Measurements from ENCODE around the gene SORCS3. TPM values are rescaled to one million over a fixed set of nuclear protein-coding genes. Genes with fewer than 3 reads are reported as not detected.

The SORCS3 gene
- total and polyA plus RNA-seq, 2 of the 13 experiments (the other 11 are each of a cell fraction or from before 2014, with no cell fraction given) = 0.07 TPM; not detected in 1

DNA sequence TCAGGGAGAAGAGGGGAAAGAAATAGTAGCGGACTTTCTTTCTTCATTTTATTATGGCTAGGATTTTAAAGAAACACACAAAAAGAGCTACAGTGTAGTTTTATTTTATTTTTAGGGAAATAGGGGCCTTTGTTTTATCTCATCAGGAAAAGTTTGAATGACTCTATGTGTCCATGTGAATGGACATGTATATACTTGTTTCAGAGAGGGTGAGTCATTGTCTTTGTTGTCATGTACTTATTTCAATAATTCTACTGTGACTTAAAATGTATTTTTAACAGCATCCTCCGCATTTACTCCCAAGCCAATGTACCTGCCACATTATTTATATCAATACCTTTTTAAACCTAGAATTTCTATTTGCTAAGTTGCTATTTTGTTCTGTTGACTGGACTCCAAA lies 569.5 kb downstream of the SORCS3 start:
- in situ Hi-C loops (cut with HindIII; ENCODE audit: extremely low pct_ligation_motif_present, low pct_unique_long_range_greater_than_20kb) (no loop called here), intact Hi-C loops (cut with micrococcal nuclease; ENCODE audit: unreplicated experiment) (no loop called here)
- no peaks in the 10 kb centered on the region for H3K36me3 ChIP-seq (replicated peaks in 1 of 2; ENCODE audit: control insufficient read depth in 1 of 2, insufficient read depth in 2 of 2, low read length in 2 of 2)
- no peak for ATAC-seq
- H3K27me3 ChIP-seq (ENCODE audit: control insufficient read depth in 1 of 2, insufficient read depth in 2 of 2, low read length in 2 of 2) = no peaks in the 10 kb centered on the region
- ChIA-PET POLR2A (no interaction called here), CTCF (ENCODE audit: low intra/inter-chr PET ratio, low total read pairs) (no interaction called here)
- no peak overlapping the region for H3K4me3 ChIP-seq (replicated peaks in 1 of 3; ENCODE audit: insufficient read depth in 1 of 3, low read depth in 2 of 3, low read length in 3 of 3)
- no peaks in the 10 kb centered on the region for H4K20me1 ChIP-seq (ENCODE audit: insufficient read depth, low read length)
- H3K79me2 ChIP-seq (ENCODE audit: insufficient read depth, low read length) = no peaks in the 10 kb centered on the region
- 49% methylated on average over 2 of the region's 2 CpGs for WGBS (ENCODE audit: low lambda C conversion rate)
- H3K27ac ChIP-seq (ENCODE audit: extremely low read length, insufficient read depth, low read length) = no peak overlapping the region
- no TSS peak for BruUV-seq (replicated peaks)
- H2AFZ ChIP-seq (ENCODE audit: low read length) = no peak overlapping the region
- no peak overlapping the region for H3K4me2 ChIP-seq (ENCODE audit: low read depth, low read length)
- FAIRE-seq = no peak
- no peak for TF ChIP-seq HBP1 (CRISPR knock-in tag; IDR thresholded peaks at IDR 0.05; ENCODE audit: low read depth)
- no peak for TF ChIP-seq ZEB1 (IDR thresholded peaks at IDR 0.05; ENCODE audit: insufficient replicate concordance, low read depth)
- no peak for TF ChIP-seq ZMYM4 (CRISPR knock-in tag; IDR thresholded peaks at IDR 0.05)
- TF ChIP-seq, protein P1, sequence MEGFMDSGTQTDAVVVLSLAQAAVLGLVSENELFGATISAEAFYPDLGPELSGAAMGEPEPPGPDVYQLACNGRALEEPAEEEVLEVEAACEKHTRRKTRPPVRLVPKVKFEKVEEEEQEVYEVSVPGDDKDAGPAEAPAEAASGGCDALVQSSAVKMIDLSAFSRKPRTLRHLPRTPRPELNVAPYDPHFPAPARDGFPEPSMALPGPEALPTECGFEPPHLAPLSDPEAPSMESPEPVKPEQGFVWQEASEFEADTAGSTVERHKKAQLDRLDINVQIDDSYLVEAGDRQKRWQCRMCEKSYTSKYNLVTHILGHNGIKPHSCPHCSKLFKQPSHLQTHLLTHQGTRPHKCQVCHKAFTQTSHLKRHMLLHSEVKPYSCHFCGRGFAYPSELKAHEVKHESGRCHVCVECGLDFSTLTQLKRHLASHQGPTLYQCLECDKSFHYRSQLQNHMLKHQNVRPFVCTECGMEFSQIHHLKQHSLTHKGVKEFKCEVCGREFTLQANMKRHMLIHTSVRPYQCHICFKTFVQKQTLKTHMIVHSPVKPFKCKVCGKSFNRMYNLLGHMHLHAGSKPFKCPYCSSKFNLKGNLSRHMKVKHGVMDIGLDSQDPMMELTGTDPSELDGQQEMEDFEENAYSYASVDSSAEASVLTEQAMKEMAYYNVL (CRISPR knock-in tag; IDR thresholded peaks at IDR 0.05; ENCODE audit: borderline replicate concordance) = no peak
- no peak for TF ChIP-seq POGZ (CRISPR knock-in tag; IDR thresholded peaks at IDR 0.05)
- TF ChIP-seq ASH2L (IDR thresholded peaks at IDR 0.05; ENCODE audit: insufficient read length, low read depth, low read length) = no peak
- no peak for TF ChIP-seq CERS6 (CRISPR knock-in tag; IDR thresholded peaks at IDR 0.05)
- no peak for TF ChIP-seq ZMAT3 (CRISPR knock-in tag; conservative IDR thresholded peaks at IDR 0.05)
- TF ChIP-seq KLF13 (CRISPR knock-in tag; IDR thresholded peaks at IDR 0.05) = no peak
- no peak for TF ChIP-seq KAT7 (CRISPR knock-in tag; IDR thresholded peaks at IDR 0.05; ENCODE audit: borderline replicate concordance)
- TF ChIP-seq SMAD9 (CRISPR knock-in tag; IDR thresholded peaks at IDR 0.05) = no peak
- TF ChIP-seq U2AF2 (IDR thresholded peaks at IDR 0.05; ENCODE audit: low read depth, low read length) = no peak
- no peaks in the 10 kb centered on the region for H3K4me1 ChIP-seq (ENCODE audit: insufficient read depth, low read length)
- no peak overlapping the region for H3K9ac ChIP-seq (ENCODE audit: insufficient read depth, low read depth, low read length)
- peaks cover 62% of the 10 kb centered on the region for H3K9me3 ChIP-seq (ENCODE audit: low read length)
- no peak for DNase-seq (ENCODE audit: low spot score)

Measured in HepG2 (cell line).